Globus pallidus (tissue), 1 donor: ENCODE data around the gene STRADB.
"Not testable (repeated sequence)": the region's sequence is repeated elsewhere in the genome, so short reads cannot be mapped to it uniquely, and the experiment has no call there.

ENCODE experiments used
- DNase-seq: peaks from one replicate; pipeline ENCODE4 v3.0.0-alpha.2; 2015; ENCODE audit warnings: low spot score

STRADB gene

GRCh38 chr2:201470821-201471731 is 19.5 kb downstream of the STRADB start:
- no peak for DNase-seq

GRCh38 chr2:201471732-201472393 is 20.3 kb downstream of the STRADB start:
- no peak for DNase-seq

GRCh38 chr2:201472411-201472810 is 20.9 kb downstream of the STRADB start:
- no peak for DNase-seq

GRCh38 chr2:201482543-201482942 is 31.0 kb downstream of the STRADB start:
- no peak for DNase-seq

- no peak for DNase-seq
These were observed 31.8 kb downstream of the STRADB start for GRCh38 chr2:201483342-201483741.

- DNase-seq = not testable (repeated sequence)
These were observed 32.2 kb downstream of the STRADB start for GRCh38 chr2:201483758-201484157.

GRCh38 chr2:201484805-201485204 is 33.3 kb downstream of the STRADB start:
- no peak for DNase-seq

- DNase-seq = no peak
These were observed 38.8 kb downstream of the STRADB start for GRCh38 chr2:201490291-201490690.

GRCh38 chr2:201496785-201497184 is 45.2 kb downstream of the STRADB start:
- DNase-seq = no peak

- DNase-seq = no peak
These were observed 49.0 kb downstream of the STRADB start for GRCh38 chr2:201500534-201500933.

GRCh38 chr2:201502713-201503112 is 51.2 kb downstream of the STRADB start:
- DNase-seq = no peak

GRCh38 chr2:201507725-201508124 is 56.2 kb downstream of the STRADB start:
- no peak for DNase-seq

GRCh38 chr2:201513271-201513670 is 61.7 kb downstream of the STRADB start:
- no peak for DNase-seq

GRCh38 chr2:201515573-201516246 is 64.2 kb downstream of the STRADB start:
- DNase-seq = no peak

- DNase-seq = no peak
These were observed 65.6 kb downstream of the STRADB start for GRCh38 chr2:201517094-201517493.

GRCh38 chr2:201520201-201520600 is 68.7 kb downstream of the STRADB start:
- DNase-seq = no peak

GRCh38 chr2:201522965-201523364 is 71.4 kb downstream of the STRADB start:
- no peak for DNase-seq

- no peak for DNase-seq
These were observed 72.0 kb downstream of the STRADB start for GRCh38 chr2:201523506-201523905.
